ENCODE measurements around the gene ATP11C. TPM values are rescaled to one million over a fixed set of nuclear protein-coding genes. Genes with fewer than 3 reads are reported as not detected.
"Not testable (repeated sequence)": the region's sequence is repeated elsewhere in the genome, so short reads cannot be mapped to it uniquely, and the experiment has no call there.

ATP11C gene
- total and polyA plus RNA-seq, 2 experiments from 2014 or later: 44.0 to 90.7 TPM

DNA sequence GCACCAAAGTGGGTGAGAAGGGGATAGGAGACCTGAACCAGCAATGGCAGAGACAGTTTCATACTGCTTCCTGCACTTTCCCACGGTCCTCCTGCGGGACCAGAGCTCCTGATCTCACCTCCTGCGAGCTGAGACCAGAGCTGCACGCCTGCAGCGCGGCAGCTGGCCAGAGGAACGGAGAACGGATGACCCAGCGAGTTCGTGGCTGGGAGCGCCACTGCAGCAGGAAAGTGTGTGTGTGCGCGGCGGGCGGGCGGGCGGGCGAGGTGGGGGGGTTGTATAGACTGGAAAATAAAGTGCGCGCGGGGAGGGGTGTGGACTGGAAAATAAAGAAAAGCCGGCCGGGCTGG lies 241.4 kb downstream of the ATP11C start:
- H4K20me1 ChIP-seq (replicated peaks; ENCODE audit: insufficient read depth): no peaks in the 10 kb centered on the region
- DNase-seq (ENCODE audit: low spot score) (peak; percentile 15), ATAC-seq (peak; percentile 25)
- no peak overlapping the region for H3K27ac ChIP-seq (ENCODE audit: low read depth)
- H3K4me3 ChIP-seq: peak overlapping the region; percentile 55
- peak overlapping the region; percentile 77 for H3K4me3 Mint-ChIP-seq
- peaks cover 11% of the 10 kb centered on the region; the same call in 2 of the 3 replicates for H3K4me1 Mint-ChIP-seq
- no peaks in the 10 kb centered on the region for H3K36me3 ChIP-seq (ENCODE audit: insufficient read depth)
- H3F3A ChIP-seq (replicated peaks; ENCODE audit: low read depth): no peaks in the 10 kb centered on the region
- H3K9me3 Mint-ChIP-seq: no peaks in the 10 kb centered on the region; the same call in 2 of the 3 replicates
- H3K9me2 ChIP-seq (ENCODE audit: insufficient read depth): no peaks in the 10 kb centered on the region
- H3K36me3 Mint-ChIP-seq (ENCODE audit: low read depth): no peaks in the 10 kb centered on the region
- H3K4me1 ChIP-seq (ENCODE audit: insufficient read depth): peaks cover 4% of the 10 kb centered on the region; the same call in 1 of the 2 replicates
- no peaks in the 10 kb centered on the region for H3K79me2 ChIP-seq (replicated peaks; ENCODE audit: insufficient read depth)
- H3K27me3 Mint-ChIP-seq (ENCODE audit: insufficient read depth, low read depth, poor library complexity): peaks cover 6% of the 10 kb centered on the region
- H3K27me3 ChIP-seq (ENCODE audit: insufficient read depth): peaks cover 27% of the 10 kb centered on the region
- H3K4me2 ChIP-seq: peak overlapping the region; percentile 81; the same call in 1 of the 2 replicates
- TF ChIP-seq STAT1 (IDR thresholded peaks at IDR 0.05; ENCODE audit: unreplicated experiment) (no peak), REST (IDR thresholded peaks at IDR 0.05; ENCODE audit: unreplicated experiment) (no peak), NANOG (IDR thresholded peaks at IDR 0.05; ENCODE audit: borderline replicate concordance) (no peak), ZNF114 (CRISPR knock-in tag; IDR thresholded peaks at IDR 0.05) (no peak), CREB1 (CRISPR knock-in tag; IDR thresholded peaks at IDR 0.05; ENCODE audit: low read depth) (no peak), EZH2 (IDR thresholded peaks at IDR 0.05; ENCODE audit: low read depth, unreplicated experiment) (no peak), POLR2AphosphoS5 (IDR thresholded peaks at IDR 0.05; ENCODE audit: low read depth) (no peak)
- TF ChIP-seq, protein P1, sequence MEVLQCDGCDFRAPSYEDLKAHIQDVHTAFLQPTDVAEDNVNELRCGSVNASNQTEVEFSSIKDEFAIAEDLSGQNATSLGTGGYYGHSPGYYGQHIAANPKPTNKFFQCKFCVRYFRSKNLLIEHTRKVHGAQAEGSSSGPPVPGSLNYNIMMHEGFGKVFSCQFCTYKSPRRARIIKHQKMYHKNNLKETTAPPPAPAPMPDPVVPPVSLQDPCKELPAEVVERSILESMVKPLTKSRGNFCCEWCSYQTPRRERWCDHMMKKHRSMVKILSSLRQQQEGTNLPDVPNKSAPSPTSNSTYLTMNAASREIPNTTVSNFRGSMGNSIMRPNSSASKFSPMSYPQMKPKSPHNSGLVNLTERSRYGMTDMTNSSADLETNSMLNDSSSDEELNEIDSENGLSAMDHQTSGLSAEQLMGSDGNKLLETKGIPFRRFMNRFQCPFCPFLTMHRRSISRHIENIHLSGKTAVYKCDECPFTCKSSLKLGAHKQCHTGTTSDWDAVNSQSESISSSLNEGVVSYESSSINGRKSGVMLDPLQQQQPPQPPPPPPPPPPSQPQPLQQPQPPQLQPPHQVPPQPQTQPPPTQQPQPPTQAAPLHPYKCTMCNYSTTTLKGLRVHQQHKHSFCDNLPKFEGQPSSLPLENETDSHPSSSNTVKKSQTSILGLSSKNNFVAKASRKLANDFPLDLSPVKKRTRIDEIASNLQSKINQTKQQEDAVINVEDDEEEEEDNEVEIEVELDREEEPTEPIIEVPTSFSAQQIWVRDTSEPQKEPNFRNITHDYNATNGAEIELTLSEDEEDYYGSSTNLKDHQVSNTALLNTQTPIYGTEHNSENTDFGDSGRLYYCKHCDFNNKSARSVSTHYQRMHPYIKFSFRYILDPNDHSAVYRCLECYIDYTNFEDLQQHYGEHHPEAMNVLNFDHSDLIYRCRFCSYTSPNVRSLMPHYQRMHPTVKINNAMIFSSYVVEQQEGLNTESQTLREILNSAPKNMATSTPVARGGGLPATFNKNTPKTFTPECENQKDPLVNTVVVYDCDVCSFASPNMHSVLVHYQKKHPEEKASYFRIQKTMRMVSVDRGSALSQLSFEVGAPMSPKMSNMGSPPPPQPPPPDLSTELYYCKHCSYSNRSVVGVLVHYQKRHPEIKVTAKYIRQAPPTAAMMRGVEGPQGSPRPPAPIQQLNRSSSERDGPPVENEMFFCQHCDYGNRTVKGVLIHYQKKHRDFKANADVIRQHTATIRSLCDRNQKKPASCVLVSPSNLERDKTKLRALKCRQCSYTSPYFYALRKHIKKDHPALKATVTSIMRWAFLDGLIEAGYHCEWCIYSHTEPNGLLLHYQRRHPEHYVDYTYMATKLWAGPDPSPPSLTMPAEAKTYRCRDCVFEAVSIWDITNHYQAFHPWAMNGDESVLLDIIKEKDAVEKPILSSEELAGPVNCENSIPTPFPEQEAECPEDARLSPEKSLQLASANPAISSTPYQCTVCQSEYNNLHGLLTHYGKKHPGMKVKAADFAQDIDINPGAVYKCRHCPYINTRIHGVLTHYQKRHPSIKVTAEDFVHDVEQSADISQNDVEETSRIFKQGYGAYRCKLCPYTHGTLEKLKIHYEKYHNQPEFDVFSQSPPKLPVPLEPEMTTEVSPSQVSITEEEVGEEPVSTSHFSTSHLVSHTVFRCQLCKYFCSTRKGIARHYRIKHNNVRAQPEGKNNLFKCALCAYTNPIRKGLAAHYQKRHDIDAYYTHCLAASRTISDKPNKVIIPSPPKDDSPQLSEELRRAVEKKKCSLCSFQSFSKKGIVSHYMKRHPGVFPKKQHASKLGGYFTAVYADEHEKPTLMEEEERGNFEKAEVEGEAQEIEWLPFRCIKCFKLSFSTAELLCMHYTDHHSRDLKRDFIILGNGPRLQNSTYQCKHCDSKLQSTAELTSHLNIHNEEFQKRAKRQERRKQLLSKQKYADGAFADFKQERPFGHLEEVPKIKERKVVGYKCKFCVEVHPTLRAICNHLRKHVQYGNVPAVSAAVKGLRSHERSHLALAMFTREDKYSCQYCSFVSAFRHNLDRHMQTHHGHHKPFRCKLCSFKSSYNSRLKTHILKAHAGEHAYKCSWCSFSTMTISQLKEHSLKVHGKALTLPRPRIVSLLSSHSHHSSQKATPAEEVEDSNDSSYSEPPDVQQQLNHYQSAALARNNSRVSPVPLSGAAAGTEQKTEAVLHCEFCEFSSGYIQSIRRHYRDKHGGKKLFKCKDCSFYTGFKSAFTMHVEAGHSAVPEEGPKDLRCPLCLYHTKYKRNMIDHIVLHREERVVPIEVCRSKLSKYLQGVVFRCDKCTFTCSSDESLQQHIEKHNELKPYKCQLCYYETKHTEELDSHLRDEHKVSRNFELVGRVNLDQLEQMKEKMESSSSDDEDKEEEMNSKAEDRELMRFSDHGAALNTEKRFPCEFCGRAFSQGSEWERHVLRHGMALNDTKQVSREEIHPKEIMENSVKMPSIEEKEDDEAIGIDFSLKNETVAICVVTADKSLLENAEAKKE (CRISPR knock-in tag; IDR thresholded peaks at IDR 0.05): no peak
- TF ChIP-seq, protein P2, sequence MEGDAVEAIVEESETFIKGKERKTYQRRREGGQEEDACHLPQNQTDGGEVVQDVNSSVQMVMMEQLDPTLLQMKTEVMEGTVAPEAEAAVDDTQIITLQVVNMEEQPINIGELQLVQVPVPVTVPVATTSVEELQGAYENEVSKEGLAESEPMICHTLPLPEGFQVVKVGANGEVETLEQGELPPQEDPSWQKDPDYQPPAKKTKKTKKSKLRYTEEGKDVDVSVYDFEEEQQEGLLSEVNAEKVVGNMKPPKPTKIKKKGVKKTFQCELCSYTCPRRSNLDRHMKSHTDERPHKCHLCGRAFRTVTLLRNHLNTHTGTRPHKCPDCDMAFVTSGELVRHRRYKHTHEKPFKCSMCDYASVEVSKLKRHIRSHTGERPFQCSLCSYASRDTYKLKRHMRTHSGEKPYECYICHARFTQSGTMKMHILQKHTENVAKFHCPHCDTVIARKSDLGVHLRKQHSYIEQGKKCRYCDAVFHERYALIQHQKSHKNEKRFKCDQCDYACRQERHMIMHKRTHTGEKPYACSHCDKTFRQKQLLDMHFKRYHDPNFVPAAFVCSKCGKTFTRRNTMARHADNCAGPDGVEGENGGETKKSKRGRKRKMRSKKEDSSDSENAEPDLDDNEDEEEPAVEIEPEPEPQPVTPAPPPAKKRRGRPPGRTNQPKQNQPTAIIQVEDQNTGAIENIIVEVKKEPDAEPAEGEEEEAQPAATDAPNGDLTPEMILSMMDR (conservative IDR thresholded peaks at IDR 0.05; ENCODE audit: low read depth in 2 of 2): no peak
- TF ChIP-seq, protein P3, sequence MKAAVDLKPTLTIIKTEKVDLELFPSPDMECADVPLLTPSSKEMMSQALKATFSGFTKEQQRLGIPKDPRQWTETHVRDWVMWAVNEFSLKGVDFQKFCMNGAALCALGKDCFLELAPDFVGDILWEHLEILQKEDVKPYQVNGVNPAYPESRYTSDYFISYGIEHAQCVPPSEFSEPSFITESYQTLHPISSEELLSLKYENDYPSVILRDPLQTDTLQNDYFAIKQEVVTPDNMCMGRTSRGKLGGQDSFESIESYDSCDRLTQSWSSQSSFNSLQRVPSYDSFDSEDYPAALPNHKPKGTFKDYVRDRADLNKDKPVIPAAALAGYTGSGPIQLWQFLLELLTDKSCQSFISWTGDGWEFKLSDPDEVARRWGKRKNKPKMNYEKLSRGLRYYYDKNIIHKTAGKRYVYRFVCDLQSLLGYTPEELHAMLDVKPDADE (IDR thresholded peaks at IDR 0.05): no peak
- H2AFZ ChIP-seq: no peak overlapping the region
- no peak overlapping the region for H3K27ac Mint-ChIP-seq

DNA sequence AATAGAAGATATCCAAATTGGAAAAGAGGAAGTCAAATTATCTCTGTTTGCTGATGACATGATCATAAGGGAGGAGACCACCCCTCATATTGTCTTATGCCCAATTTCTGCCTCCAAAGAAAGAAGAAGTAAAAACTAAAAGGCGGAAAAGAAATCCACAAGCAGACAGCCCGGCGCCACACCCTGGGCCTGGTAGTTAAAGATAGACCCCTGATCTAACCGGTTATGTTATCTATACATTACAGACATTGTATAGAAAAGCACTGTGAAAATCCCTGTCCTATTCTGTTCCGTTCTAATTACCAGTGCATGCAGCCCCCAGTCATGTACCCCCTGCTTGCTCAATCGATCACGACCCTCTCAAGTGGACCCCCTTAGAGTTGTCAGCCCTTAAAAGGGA lies 247.7 kb downstream of the ATP11C start:
- H3K27ac Mint-ChIP-seq; DNase-seq (ENCODE audit: low spot score); H3K4me2 ChIP-seq; H4K20me1 ChIP-seq (replicated peaks; ENCODE audit: insufficient read depth); H3K27ac ChIP-seq (ENCODE audit: low read depth); ATAC-seq; H3K9me3 Mint-ChIP-seq; H3K4me1 ChIP-seq (ENCODE audit: insufficient read depth); H3K36me3 ChIP-seq (ENCODE audit: insufficient read depth); H3K27me3 ChIP-seq (ENCODE audit: insufficient read depth); H3K9me2 ChIP-seq (ENCODE audit: insufficient read depth); H3K4me3 ChIP-seq; H3K79me2 ChIP-seq (replicated peaks; ENCODE audit: insufficient read depth); H3F3A ChIP-seq (replicated peaks; ENCODE audit: low read depth); H3K4me1 Mint-ChIP-seq; H3K27me3 Mint-ChIP-seq (ENCODE audit: insufficient read depth, low read depth, poor library complexity); H3K36me3 Mint-ChIP-seq (ENCODE audit: low read depth); H2AFZ ChIP-seq; H3K4me3 Mint-ChIP-seq: not testable (repeated sequence)

Measured in GM23338 (cell line).